NK-92 (cell line): Measurements from ENCODE around the gene CLIP3.
"Not testable (repeated sequence)": the region's sequence is repeated elsewhere in the genome, so short reads cannot be mapped to it uniquely, and the experiment has no call there.

ENCODE experiments used
- DNase-seq: peaks from one replicate; lab custom pipeline; 2025; ENCODE audit not compliant: unreplicated experiment; lab: John Stamatoyannopoulos, UW

CLIP3 gene

GRCh38 chr19:35983177-35983576 lies 49.5 kb downstream of the CLIP3 start:
- no peak for DNase-seq

GRCh38 chr19:35980997-35981396 lies 51.7 kb downstream of the CLIP3 start:
- DNase-seq: not testable (repeated sequence)

- no peak for DNase-seq
Observed at GRCh38 chr19:35978832-35979365, 53.8 kb downstream of the CLIP3 start.

- no peak for DNase-seq
Observed at GRCh38 chr19:35978271-35978670, 54.4 kb downstream of the CLIP3 start.

- no peak for DNase-seq
Observed at GRCh38 chr19:35977446-35978222, 55.0 kb downstream of the CLIP3 start.

GRCh38 chr19:35975608-35976214 lies 57.0 kb downstream of the CLIP3 start:
- no peak for DNase-seq

GRCh38 chr19:35973487-35973886 lies 59.2 kb downstream of the CLIP3 start:
- DNase-seq: no peak

GRCh38 chr19:35966771-35967170 lies 65.9 kb downstream of the CLIP3 start:
- no peak for DNase-seq
